HG03521 (cell line): Measurements from ENCODE around the gene OSBP2.

Experiments used
- ATAC-seq: cut with Tn5 transposase; IDR thresholded peaks from one replicate; pipeline ENCODE4 v1.9.1; 2021; ENCODE audit warnings: mild to moderate bottlenecking, moderate library complexity; ENCODE audit not compliant: unreplicated experiment

OSBP2 gene

DNA sequence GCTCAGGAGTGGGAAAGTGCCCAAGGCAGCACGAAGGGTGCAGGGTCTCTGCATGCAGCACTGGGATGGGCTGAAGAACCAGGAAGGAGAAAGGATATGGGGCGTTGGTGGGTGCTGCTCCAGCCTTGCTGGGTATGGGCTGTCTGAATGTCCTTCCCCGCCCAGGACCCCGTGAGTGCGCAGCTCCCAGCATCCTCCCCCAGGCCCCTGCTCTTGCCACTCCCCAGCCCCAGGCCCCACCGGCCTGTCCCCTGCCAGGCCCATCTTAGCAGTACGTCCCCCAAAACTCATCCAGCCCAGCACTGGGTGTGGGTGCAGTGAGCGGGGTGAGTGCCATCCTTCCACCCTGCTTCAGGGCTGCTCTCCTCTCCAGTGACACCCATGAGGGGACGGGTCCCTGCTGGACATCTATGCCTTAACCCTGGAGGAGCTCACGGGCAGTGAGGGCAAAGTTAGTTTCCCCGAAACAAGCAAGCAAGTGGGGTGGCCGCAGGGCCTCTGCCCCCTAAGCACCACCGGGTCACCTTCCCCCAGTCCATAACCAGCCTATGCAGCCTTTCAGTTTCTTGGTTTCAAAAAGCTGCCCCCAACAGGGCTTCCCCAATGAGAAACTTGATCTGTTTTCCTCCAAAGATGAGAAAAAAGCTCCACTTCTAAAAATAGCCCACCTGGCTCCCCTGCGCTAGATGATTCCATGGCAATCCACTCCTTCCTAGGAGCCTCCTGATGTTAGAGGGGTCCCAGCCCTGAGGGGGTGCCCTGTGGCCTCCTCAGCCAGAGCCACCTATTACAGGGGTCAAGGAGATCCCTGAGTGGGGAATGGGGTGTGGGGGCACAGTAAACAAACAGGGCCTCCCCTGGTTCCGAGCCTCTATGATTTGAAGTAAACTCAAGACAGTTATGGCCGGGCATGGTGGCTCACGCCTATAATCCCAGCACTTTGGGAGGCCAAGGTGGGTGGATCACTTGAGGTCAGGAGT, 170.1 kb downstream of the OSBP2 start:
- ATAC-seq = no peak

DNA sequence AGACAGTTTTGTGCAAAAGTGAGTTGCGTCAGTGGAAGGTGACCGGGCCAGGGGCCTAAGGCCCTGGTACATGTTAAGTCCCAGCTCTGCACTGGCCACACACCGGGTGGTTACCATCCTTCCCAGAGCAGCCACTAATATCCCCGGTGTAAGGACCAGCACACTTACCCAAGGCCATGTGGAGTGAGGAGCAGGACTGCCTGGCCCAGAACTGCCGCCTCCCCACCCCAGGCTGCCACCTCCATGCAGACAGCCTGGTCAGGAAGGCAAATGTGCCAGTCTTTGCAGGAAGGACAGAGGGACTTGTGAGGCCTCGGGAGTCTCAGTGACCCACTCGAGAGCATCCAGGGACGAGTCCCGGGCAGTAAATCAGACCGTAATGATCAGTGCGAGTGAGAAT, 171.0 kb downstream of the OSBP2 start:
- no peak for ATAC-seq

DNA sequence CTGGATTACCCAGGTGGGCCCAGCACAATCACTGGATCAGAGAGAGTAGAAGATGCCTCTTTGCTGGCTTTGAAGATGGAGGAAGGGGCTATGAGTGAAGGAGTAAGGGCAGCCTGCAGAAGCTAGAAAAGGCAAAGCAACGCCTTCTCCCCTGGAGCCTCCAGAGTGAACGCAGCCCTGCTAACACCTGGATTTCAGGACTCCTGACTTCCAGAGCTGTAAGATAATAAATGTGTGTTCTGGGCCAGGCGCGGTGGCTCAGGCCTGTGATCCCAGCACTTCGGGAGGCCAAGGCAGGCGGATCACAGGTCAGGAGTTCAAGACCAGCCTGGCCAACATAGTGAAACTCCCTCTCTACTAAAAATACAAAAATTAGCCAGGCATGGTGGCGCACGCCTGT, 171.5 kb downstream of the OSBP2 start:
- ATAC-seq = no peak

DNA sequence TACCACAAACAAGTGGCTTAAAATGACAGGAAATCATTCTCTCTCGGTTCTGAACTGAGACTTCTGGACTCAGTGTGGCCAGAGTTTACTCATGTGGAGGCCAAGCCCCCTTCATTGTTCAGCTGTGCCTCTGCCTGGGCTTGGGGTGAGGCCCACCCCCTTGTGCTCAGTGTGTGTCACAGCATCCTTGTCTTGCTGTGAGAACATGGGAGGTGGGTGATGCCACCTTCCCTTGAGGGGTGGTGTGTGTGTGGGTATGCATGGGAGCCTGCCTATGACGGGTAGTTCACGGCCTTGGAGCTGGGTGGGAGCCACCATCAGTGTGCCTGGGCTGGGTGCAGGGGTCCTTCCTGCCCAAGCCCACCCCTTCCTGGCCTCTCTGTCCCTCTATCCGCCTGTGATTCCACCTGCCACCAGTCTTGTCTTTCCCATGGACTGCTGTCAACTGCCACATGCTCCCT, 172.2 kb downstream of the OSBP2 start:
- no peak for ATAC-seq

DNA sequence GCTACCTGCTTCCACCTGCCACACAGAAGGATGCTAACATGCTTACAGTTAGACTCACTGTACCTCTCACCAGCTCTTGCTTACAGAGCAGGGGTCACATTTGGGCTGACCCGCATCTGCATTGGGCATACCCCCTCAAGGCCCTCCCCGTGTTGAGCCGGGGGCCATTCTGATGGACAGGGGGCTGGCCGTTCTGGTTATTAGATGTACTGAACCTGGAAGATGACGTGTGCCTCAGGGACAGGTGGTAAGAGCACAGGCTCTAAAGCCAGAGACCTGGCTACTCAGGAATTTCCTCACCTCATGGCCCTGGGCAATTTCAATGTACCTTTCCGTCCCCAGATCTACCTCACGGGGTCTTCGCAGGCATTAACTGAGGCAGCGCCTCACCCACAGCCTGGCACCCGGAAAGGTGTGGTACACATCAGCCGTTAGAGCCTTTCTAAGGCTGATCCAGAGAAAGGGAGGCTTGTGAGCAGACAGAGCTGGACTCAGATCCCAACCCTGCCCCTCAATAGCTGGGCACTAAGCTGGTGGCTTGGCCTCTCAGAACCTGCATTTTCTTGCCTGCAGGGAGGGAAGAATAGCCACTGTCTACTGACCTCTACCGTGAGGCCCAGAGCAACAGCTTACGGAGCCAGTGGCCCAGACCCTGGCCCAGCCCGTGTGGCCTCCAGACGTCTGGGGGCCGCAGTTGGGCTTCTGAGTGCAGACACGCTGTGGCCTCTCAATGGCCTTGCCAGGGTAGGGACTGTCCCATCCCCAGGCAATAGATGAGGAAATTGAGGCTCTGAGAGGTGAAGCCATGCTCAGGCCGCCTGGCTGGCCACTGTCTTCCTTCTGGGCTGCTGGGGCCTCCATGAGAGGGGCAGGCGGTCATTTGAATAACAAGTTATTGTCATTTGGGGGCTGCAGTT, 173.3 kb downstream of the OSBP2 start:
- no peak for ATAC-seq

DNA sequence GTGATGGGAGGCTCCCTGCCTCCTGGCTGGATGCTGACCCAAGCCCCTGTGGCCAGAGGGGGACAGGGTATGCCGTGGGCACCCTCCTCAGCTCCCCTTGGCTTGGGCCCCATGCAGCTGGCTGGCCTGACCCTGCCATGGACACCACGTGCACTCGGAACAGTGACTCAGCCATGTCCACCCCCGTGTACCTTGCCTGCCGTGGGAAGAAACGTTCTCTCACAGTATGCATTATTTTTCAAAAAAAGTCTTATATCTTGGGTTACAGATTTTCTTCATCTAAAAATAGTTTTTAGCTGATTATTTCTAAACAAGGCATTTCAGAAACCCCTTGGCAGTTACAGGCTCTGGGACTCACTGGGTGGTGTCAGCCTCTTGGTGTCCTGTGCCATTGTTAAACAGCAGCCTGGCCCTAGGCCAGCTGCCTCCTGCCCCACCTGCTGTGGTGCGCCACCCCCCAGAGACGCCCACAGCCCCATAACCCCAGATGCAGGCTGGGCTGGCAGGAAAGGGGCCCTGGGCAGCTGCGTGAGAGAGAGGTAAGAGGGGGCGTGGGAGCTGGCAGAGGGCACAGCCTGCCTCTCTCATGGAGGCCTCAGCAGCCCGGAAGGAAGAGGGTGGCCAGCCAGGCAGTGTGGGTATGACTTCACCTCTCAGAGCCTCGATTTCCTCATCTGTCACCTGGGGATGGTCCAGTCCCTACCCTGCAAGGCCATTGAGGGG, 174.2 kb downstream of the OSBP2 start:
- no peak for ATAC-seq

DNA sequence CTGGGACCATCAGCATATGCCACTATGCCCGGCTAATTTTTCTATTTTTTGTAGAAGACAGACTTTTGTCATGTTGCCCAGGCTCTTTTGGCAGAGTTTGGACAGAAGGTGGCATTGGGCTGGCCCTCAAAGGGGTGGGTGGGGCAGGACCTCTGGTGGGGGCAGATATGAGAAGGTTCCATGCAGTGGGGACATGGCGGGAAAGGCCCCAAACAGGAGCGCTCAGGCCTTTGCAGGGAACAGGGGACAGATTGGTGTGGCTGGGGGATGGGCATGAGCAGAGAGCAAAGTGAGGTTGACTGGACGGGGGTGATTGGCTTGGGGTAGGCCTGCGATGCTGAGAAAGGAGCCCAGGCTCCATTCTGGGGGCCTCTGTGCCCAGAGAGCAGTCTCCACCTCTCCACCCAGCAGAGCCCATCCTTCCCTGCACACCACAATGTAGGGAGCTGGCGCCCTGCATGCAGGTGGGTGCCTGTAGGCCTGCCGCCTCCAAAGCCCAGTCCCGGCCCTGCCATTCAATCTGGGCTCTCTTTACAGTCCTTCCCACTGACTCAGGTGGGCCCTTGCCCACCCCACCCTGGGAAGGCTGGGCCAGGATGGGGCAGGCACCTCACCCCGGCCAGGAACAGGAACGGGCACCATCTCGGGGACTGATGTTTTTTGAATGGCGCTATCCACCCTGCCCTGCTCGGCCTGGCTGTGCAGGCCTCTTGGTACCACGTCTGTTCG, 175.2 kb downstream of the OSBP2 start:
- ATAC-seq = no peak

DNA sequence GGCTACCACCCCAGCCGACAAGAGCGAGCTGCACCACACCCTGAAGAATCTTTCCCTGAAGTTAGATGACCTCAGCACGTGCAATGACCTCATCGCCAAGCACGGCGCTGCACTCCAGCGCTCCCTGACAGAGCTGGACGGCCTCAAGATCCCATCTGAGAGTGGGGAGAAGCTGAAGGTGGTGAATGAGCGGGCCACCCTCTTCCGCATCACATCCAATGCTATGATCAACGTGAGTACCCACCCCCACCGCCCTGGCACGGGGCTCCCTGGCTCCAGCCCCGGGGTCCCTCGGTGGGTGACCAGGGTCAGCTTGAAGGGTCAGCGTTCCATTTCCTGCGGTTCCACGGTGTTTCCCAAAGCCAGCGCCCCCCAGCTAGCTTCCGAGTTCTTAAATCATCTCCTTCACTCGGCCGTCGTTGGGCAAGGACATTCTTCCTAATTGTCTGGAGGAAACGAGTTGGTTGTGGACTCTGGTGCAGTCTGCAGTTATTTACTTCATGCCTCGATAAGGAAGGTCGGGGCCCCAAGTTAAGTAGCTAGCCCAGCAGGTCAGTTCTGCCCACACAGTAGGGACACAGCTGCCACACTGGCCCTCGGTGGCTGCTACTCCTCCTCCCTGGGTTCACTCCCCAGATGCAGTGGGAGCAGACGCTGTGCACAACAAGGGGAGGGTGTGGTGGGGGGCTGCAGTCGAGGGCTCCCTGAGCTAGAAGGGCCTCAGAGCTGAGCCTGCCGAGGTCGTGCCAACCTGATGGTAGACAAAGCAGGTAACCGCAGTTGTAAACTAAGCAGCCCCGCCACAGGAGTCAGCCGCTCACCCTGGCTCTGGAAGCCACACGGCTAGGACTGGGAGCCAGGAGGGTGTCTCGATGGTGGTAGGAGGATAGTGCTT, 176.0 kb downstream of the OSBP2 start:
- ATAC-seq = no peak

DNA sequence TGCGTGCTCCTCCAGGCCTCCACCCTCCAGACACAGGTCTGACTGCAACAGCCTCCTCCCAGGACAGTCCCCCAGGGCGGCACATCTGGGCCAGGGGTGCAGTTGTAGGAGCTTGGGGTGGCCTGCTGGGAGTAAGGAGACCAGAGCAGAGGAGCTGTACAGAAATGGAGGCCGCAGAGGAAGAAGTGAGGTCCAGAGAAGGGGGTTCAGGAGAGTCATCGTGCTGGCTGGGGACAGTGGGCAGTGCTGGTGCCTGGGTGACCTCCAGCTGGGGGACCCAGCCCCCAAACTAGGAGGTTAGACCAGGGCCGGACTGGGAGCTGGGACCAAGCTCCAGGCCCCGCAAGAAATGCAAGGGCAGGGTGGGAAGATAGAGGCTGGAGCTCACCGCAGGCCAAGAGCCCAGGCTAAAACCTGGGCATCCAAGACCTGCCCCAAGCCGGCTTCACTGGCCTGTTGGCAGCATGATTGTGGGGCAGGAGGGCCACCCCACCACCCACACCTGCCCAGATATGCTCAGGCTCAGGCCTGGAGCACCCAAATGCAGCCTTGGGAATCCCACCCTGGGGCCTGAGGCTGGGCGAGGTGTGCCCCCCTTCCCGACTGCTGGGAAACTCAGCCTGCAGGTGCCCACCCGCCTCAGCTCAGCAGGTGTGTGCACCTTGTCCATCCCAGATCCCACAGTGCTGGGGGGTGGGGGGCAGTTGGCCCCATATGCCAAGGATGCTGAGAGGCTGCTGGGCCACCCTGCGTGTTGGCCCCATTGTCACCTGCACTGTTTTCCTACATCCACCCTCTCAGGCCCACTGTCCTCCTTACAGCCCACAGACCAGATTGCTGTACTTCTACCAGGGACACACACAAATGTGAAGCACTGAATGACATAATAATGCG, 177.0 kb downstream of the OSBP2 start:
- no peak for ATAC-seq

DNA sequence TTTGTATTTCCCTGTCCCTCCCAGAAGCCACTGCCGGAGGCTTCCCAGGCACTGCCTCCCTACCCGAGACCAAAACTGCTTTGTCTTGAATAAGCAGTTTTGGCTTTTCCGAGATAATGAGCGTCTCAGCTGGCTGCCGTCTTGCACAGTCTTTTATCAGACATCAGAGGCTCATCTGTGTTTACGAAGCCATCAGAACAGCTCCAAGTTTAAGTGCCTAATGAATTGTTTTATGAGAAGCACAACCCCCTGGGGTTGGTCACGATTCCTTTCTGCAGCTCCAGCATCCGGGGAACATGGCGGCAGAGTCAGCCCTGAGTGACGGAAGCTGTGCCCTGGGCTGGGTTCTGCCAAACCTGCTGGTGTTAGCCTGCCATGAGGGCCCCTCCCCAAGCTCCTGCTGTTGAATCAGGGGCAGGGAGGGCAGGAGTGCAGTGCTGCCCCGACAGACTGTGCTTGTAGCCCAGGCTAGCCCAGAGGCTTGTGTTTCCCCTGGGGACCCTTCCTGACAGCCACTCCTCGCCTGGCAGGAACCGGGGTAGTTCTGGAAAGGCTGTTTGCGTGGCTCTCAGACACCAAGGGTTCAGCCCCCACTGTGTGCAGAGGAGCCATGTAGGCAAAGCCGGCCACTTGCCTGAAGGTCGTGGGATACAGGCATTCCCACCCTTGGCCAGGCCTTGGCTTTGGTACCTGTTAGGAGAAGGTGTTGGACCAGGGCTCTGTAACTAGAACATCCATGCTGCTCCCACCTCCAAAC, 177.8 kb downstream of the OSBP2 start:
- ATAC-seq = no peak

DNA sequence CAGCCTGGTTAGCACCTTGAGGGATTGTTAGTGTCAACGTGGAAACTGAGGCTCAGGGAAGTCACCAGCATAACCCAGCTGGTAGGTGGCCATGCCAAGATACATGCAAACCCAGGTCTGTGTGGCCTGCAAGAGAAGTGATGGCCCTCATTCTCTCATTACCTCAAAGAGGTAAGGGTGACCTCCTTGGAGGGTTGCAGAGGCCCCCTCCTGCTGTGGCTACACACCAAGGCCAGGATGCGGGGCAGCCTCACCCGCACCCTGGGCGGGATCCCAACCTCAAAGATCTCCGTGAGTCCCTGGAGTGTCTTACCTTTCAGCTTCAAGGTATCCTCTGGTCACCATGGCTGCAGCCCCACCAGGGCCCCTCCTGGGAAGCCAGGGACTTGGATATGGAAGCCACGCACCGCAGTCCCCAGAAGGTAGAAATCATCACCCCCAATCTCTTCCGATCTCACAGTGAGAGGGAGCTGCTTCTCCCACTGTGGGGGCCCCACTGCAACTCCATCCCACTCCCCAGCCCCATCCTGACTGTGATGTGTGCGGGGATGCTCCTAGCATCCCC, 178.5 kb downstream of the OSBP2 start:
- ATAC-seq = no peak

DNA sequence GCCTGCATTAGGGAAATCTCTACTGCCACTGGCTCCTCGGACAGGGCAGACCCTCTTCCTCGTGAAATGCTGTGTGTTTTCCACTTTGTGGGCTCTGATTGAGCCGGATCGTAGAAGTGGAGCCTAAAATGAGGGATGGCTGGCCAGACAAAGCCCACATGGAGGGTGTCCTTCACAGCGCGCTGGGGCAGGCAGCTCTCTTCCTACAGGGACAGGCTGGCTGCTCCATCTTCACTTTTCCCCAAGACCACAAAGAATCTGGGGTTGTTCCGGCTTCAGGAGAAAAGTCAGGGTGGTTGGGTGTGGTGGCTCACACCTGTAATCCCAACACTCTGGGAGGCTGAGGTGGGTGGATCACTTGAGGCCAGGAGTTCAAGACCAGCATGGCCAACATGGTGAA, 179.0 kb downstream of the OSBP2 start:
- no peak for ATAC-seq

DNA sequence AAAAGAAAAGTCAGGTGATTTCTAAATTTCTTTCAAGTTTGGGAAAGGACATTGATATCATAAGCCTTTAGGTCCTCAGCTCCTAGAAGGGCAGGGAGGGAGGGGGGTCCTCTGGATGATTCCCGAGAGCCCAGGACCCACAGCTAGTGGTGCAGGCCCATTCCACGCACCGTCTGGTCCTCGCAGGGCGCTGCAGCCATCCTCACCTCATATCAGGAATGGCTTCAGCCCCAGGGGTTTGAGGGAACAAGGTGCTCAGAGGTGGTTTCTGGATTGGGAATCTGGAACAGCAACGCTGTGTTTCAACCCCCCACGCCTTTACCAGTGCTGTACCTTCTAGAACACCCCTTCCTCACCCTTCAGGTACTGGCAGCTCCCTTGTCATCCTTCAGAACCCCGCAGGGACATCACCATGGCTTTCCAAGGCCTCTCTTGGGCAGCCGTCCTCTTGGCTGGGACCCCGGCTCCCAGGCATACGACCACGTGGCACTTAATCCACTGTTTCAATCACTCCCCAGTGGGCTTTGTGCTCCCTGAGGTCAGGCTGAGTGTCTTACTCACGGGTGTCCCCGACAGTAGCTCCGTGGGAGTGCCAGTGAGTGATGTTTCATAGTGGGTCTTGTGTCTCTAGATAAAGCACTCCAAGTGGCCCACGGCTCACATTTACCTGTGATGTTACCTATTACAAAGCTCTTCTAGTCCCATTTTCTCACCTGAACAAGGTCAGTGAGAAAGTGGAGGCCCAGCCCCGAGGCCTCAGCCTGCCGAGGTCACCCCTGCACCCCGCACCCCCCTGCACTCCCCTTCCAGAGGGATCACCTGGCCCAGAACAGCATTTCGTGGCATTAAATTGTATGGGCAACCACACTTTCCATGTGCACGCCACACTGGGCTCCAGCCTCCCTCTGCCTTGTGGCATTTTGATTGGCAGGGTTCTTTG, 180.0 kb downstream of the OSBP2 start:
- no peak for ATAC-seq

DNA sequence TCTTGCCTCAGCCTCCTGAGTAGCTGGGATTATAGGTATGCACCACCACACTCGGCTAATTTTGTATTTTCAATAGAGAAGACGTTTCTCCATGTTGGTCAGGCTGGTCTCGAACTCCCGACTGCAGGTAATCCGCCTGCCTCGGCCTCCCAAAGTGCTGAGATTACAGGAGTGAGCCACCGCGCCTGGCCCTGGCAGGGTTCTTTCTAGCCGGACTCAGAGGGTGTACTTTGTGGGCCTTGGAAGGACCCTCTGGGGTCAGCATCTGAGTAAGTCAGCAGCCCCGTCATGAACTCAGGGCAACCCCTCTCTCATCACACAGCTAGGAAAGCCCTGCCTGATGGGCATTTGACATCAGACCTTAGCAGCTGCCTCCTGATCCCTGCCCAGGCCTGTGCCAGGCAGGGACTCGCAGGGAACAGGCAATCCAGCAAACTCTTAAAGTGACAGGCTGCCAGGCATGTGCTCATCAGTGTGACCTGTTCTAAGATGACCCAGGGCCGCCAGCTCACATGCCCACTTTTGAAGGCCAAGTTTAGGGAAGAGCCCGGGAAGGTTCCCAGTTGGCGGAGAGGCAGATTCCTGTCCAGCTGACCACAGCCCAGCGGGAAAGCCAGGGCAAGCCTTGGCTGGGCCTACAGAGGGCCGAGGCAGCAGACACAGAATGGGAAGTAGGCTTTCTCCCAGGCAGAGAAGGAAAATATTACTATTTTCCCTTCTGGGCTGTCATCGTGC, 181.0 kb downstream of the OSBP2 start:
- ATAC-seq = no peak

DNA sequence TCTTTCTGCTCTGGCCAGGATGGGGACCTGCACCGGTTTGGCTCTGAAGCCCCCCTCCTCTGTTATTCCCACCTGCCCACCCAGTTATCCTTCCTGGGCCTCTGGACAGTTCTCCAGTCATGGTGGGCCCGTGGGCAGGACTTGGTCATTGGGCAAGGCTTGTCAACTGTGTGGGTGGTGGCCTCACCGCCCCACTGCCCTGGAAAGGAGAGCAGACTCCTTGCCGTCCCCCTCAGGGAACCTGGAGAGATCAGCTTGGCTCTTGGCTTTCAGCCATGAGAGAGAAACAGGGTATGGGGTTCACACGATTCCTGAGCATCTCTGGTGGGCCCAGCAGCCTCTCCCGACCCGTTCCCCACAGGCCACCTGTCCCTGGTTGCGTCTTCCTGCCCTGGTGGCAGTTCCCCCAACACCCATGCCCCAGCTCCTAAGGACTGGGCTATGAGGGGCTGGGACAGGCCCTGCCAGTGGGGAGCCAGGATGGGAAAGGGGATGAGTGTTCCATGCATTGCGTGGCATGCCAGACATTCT, 181.6 kb downstream of the OSBP2 start:
- ATAC-seq = no peak
